Osteocyte (in vitro differentiated cells): ENCODE results near the gene RAET1E. TPM values are rescaled to one million over a fixed set of nuclear protein-coding genes. Genes with fewer than 3 reads are reported as not detected.
"Not testable (repeated sequence)": the region's sequence is repeated elsewhere in the genome, so short reads cannot be mapped to it uniquely, and the experiment has no call there.

ENCODE experiments used
- DNase-seq: peaks from one replicate; pipeline ENCODE4 v3.0.0; 2021; ENCODE audit warnings: mixed read lengths; ENCODE audit not compliant: unreplicated experiment; ENCODE audit errors: extremely low spot score
- H3K27ac Mint-ChIP-seq: one replicate; pipeline ENCODE4 v1.8.0; 2021; ENCODE audit warnings: mild to moderate bottlenecking, mixed read lengths; ENCODE audit not compliant: unreplicated experiment
- H3K27me3 Mint-ChIP-seq: one replicate; pipeline ENCODE4 v1.8.0; 2021; ENCODE audit warnings: mixed read lengths; ENCODE audit not compliant: unreplicated experiment
- H3K36me3 Mint-ChIP-seq: one replicate; pipeline ENCODE4 v1.8.0; 2021; ENCODE audit warnings: mixed read lengths; ENCODE audit not compliant: unreplicated experiment
- H3K4me1 Mint-ChIP-seq: one replicate; pipeline ENCODE4 v1.8.0; 2021; ENCODE audit warnings: mixed read lengths; ENCODE audit not compliant: unreplicated experiment
- H3K4me3 Mint-ChIP-seq: one replicate; pipeline ENCODE4 v1.8.0; 2021; ENCODE audit warnings: mild to moderate bottlenecking, moderate library complexity, mixed read lengths; ENCODE audit not compliant: unreplicated experiment
- H3K9me3 Mint-ChIP-seq: one replicate; pipeline ENCODE4 v1.8.0; 2021; ENCODE audit warnings: mixed read lengths; ENCODE audit not compliant: unreplicated experiment
- total RNA-seq: library from RNA; stranded (reverse); gene quantifications from 2 replicates; pipeline ENCODE4 v1.2.1, GENCODE V29; 2021
- TF ChIP-seq, protein P1 (sequence below): fragments of 200-600 bp; sonication (generic); IDR thresholded peaks from 2 replicates; pipeline ENCODE4 v1.5.0; 2021; ENCODE audit warnings: antibody characterized with exemption, mild to moderate bottlenecking, moderate library complexity

RAET1E gene
- total RNA-seq, 1 donor from 2014 or later, result not detected

DNA sequence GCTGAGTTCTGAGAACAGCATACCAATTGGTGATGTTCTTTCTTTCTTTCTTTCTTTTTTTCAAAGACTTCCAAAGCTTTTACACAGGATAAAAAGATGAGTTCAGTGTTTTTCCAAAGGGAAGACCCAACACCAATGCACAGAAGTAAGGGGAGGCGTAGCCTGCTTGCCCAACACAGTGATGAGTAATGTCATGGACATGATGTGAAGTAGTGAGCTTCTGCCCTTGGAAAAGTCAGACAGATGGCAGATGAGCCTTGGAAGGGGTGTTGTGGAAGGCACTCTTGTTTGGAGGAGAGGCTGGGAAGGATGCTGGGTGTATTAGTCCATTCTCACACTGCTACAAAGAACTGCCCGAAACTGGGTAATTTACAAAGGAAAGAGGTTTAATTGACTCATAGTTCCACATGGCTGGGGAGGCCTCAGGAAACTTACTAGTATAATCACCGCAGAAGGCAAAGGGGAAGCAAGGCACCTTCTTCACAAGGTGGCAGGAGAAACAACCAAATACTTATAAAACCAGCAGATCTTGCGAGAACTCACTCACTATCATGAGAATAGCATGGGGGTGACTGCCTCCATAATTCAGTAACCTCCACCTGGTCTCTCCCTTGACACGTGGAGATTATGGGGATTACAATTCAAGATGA lies 46.3 kb downstream of the RAET1E start:
- Mint-ChIP-seq H3K36me3 (peaks cover 13% of the 10 kb centered on the region), H3K4me3 (no peak overlapping the region)
- no peak for DNase-seq

DNA sequence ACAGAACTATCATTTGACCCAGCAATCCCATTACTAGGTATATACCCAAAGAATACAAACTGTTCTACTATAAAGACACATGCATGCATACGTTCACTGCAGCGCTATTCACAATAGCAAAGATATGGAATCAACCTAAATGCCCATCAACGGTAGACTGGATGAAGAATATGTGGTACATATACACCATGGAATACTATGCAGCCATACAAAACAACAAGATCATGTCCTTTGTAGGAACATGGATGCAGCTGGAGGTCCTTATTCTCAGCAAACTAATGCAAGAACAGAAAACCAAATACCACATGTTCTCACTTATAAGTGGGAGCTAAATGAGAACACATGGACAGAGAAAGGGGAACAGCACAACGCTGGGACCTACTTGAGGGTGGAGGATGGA lies 49.6 kb downstream of the RAET1E start:
- peak overlapping the region; percentile 80 for H3K27ac Mint-ChIP-seq
- not testable (repeated sequence) for H3K9me3 Mint-ChIP-seq
- peaks cover 50% of the 10 kb centered on the region for H3K4me1 Mint-ChIP-seq

More for the DNA sequence above, 46.3 kb downstream of the RAET1E start:
- Mint-ChIP-seq H3K27me3 (no peaks in the 10 kb centered on the region), H3K27ac (peak overlapping the region; percentile 75), H3K4me1 (peaks cover 58% of the 10 kb centered on the region), H3K9me3 (no peaks in the 10 kb centered on the region)
- TF ChIP-seq, protein P1, sequence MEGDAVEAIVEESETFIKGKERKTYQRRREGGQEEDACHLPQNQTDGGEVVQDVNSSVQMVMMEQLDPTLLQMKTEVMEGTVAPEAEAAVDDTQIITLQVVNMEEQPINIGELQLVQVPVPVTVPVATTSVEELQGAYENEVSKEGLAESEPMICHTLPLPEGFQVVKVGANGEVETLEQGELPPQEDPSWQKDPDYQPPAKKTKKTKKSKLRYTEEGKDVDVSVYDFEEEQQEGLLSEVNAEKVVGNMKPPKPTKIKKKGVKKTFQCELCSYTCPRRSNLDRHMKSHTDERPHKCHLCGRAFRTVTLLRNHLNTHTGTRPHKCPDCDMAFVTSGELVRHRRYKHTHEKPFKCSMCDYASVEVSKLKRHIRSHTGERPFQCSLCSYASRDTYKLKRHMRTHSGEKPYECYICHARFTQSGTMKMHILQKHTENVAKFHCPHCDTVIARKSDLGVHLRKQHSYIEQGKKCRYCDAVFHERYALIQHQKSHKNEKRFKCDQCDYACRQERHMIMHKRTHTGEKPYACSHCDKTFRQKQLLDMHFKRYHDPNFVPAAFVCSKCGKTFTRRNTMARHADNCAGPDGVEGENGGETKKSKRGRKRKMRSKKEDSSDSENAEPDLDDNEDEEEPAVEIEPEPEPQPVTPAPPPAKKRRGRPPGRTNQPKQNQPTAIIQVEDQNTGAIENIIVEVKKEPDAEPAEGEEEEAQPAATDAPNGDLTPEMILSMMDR, result no peak

More for the DNA sequence above, 49.6 kb downstream of the RAET1E start:
- not testable (repeated sequence) for H3K27me3 Mint-ChIP-seq, H3K4me3 Mint-ChIP-seq, DNase-seq
- H3K36me3 Mint-ChIP-seq, result peaks cover 17% of the 10 kb centered on the region

Other genes starting within 250 kb of the RAET1E start
- 19.2 and 20.0 TPM in 2 replicates for gene KATNA1, start 249.4 kb downstream of the RAET1E start, total RNA-seq
- gene LATS1, start 180.0 kb downstream of the RAET1E start, total RNA-seq, result 33.8 and 33.9 TPM in 2 replicates
- gene NUP43, start 151.6 kb downstream of the RAET1E start, total RNA-seq, result 36.8 and 40.0 TPM in 2 replicates
- 75.8 and 76.2 TPM in 2 replicates for gene PCMT1, start 148.4 kb downstream of the RAET1E start, total RNA-seq
- gene LRP11, start 33.8 kb downstream of the RAET1E start, total RNA-seq, result 59.6 and 75.2 TPM in 2 replicates
- 0.55 and 0.73 TPM in 2 replicates for gene RAET1G, start 25.0 kb upstream of the RAET1E start, total RNA-seq
- 2.1 and 2.9 TPM in 2 replicates for gene ULBP2, start 43.9 kb upstream of the RAET1E start, total RNA-seq
- 10.7 and 11.5 TPM in 2 replicates for gene ULBP1, start 65.8 kb upstream of the RAET1E start, total RNA-seq
- gene RAET1L, start 127.4 kb upstream of the RAET1E start, total RNA-seq, result not detected in 2 replicates
- gene ULBP3, start 171.0 kb upstream of the RAET1E start, total RNA-seq, result 3.0 and 3.3 TPM in 2 replicates
- 0.46 and 0.60 TPM in 2 replicates for gene PPP1R14C, start 244.9 kb upstream of the RAET1E start, total RNA-seq